Activated T-cell treated with anti-CD3 and anti-CD28 coated beads, Interleukin-2, amount 50 U/mL, for 24 hours (primary cell): ENCODE data around the gene MRFAP1L1.
"Not testable (repeated sequence)": the region's sequence is repeated elsewhere in the genome, so short reads cannot be mapped to it uniquely, and the experiment has no call there.

ENCODE experiments used
- DNase-seq: peaks from one replicate; pipeline ENCODE4 v3.0.0-alpha.2; 2020
- H3K27ac Mint-ChIP-seq: 2 replicates; pipeline ENCODE4 v1.8.0; 2020; ENCODE audit warnings: mild to moderate bottlenecking, mixed read lengths
- H3K27me3 Mint-ChIP-seq: 2 replicates; pipeline ENCODE4 v1.8.0; 2020; ENCODE audit warnings: mixed read lengths
- H3K36me3 Mint-ChIP-seq: 2 replicates; pipeline ENCODE4 v1.8.0; 2020; ENCODE audit warnings: low read depth, mixed read lengths
- H3K4me1 Mint-ChIP-seq: 2 replicates; pipeline ENCODE4 v1.8.0; 2020; ENCODE audit warnings: low read depth, mixed read lengths
- H3K4me3 Mint-ChIP-seq: 2 replicates; pipeline ENCODE4 v1.8.0; 2020; ENCODE audit warnings: mild to moderate bottlenecking, moderate library complexity, mixed read lengths
- H3K9me3 Mint-ChIP-seq: 2 replicates; pipeline ENCODE4 v1.8.0; 2020; ENCODE audit warnings: mixed read lengths

The MRFAP1L1 gene

DNA sequence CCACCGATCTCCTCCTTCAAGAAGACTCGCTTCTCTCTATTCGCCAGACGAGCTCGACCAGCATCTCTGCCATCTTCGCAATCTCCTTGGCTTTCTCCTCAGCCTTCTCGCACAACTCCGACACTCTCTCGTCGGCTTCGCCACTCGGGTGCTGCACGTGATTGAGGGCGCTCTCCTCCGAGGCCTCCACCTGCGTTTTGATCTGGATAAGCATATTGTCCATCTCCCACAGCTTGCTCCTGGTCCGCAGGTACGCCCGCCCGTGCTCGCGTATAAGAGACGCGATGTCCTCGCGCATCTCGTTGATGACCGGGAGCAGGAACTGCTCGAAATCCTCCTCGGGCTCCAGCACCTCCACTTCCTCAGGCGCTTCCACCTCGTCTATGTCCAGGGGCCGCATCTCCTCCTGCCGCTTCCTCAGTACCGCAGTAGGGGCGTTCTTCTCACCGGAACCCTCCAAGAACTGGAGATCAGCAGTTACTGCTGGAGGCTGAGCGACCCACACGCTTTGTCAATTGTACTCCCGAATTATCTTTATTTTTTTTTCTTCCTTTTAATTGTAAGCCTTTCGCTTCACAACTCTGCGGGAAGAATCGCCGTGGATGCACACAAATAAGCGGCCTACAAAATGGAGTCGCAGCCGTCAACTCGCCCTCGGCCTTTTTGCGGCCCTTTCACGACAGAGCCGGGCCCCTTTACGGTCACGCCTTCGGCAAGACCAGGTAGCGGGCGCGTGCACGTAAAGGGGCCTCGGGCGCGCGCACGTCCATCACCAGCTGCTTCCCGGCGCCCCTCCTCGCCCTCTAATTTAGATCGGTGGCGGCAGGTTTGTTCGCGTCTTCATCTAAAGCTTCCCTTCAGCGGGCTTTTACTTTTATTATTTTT lies at the start of gene MRFAP1L1:
Gene MRFAP1L1 (minus strand): TSS at position 636 of the 885 bp plus-strand sequence. CDS start 236 bp downstream, at position 400.
- Mint-ChIP-seq H3K27me3 (no peaks in the 10 kb centered on the region), H3K27ac (peak within 1 kb of the TSS; percentile 98), H3K9me3 (no peaks in the 10 kb centered on the region), H3K4me3 (peak within 1 kb of the TSS; percentile 98), H3K36me3 (peaks cover 52% of the 10 kb centered on the region), H3K4me1 (peaks cover 53% of the 10 kb centered on the region)
- DNase-seq, result peak; percentile 96

GRCh38 chr4:6758728-6759127 lies 49.1 kb upstream of the MRFAP1L1 start:
- Mint-ChIP-seq H3K9me3 (no peaks in the 10 kb centered on the region), H3K36me3 (no peaks in the 10 kb centered on the region), H3K27ac (no peak overlapping the region), H3K27me3 (no peaks in the 10 kb centered on the region), H3K4me1 (peaks cover 2% of the 10 kb centered on the region), H3K4me3 (no peak overlapping the region)
- no peak for DNase-seq

DNA sequence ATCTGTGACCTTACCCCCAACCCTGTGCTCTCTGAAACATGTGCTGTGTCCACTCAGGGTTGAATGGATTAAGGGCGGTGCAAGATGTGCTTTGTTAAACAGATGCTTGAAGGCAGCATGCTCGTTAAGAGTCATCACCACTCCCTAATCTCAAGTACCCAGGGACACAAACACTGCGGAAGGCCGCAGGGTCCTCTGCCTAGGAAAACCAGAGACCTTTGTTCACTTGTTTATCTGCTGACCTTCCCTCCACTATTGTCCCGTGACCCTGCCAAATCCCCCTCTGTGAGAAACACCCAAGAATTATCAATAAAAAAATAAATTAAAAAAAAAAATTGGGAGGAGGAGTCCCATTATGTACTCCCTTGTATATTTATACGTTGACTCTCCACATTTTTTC lies 46.7 kb upstream of the MRFAP1L1 start:
- not testable (repeated sequence) for H3K27me3 Mint-ChIP-seq, H3K4me3 Mint-ChIP-seq

DNA sequence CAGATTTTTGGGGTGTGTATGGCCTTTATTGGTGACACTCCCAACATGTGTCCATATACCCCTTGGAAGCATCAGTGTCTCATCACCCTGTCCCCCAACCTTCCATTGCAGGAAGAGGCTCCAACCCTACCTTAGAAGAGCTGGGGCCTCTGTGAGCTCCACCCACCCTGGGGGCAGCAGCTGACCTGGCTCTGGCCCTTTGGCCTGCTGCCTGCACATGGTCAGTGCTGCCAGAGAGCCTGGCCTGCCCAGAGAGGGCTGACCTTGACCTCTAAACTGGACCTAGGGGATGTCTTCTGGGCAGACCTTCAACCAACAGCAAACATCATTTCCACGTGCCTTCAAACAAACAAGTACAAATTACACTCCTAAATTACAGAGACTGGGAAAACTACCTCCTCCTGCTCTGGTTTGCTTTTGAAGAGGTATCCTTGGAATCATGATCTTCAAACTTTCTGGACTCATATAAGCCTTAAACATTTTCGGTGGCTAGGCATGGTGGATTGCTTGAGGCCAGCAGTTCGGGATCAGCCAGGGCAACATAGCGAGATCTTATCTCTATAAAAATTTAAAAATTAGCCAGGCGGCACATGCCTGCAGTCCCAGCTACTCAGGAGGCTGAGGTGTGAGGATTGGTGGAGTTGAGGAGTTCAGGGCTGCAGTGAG lies 45.6 kb upstream of the MRFAP1L1 start:
- Mint-ChIP-seq H3K9me3 (no peaks in the 10 kb centered on the region), H3K4me1 (peaks cover 11% of the 10 kb centered on the region), H3K4me3 (no peak overlapping the region), H3K36me3 (no peaks in the 10 kb centered on the region), H3K27me3 (no peaks in the 10 kb centered on the region), H3K27ac (no peak overlapping the region)
- DNase-seq, result no peak

More for the DNA sequence above, 46.7 kb upstream of the MRFAP1L1 start:
- H3K4me1 Mint-ChIP-seq, H3K9me3 Mint-ChIP-seq, H3K27ac Mint-ChIP-seq, H3K36me3 Mint-ChIP-seq, DNase-seq: not testable (repeated sequence)

DNA sequence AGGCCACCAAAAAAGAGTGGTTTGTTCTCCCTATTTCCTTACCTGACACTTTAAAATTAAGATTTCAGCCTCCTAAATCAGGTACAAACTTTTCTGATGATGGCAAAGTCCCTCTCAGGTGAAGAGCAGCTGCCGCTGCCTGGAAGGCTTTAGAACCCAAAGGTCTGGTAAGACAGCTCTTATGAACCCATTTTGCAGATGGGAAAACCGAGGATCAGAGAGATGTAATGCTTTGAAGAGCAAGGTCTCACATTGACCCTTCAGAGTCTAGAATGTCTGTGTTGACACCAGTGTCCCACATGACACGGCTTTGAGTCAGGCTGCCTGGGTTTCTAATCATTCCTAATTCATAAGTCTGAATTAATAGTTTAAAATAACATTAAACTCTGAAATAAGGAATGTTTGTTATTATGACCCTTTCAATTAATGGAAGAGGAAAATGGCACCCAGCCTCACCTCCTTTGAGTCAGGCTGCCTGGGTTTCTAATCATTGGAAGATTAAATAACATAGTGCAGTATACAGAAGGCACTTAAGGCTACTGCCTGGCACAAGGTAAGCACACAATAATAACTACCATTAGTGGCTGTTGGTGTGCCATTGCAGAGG lies 44.9 kb upstream of the MRFAP1L1 start:
- H3K4me1 Mint-ChIP-seq, result peaks cover 11% of the 10 kb centered on the region
- H3K27ac Mint-ChIP-seq, result no peak overlapping the region
- DNase-seq, result no peak
- H3K4me3 Mint-ChIP-seq, result no peak overlapping the region
- no peaks in the 10 kb centered on the region for H3K27me3 Mint-ChIP-seq
- H3K9me3 Mint-ChIP-seq, result no peaks in the 10 kb centered on the region
- no peaks in the 10 kb centered on the region for H3K36me3 Mint-ChIP-seq

DNA sequence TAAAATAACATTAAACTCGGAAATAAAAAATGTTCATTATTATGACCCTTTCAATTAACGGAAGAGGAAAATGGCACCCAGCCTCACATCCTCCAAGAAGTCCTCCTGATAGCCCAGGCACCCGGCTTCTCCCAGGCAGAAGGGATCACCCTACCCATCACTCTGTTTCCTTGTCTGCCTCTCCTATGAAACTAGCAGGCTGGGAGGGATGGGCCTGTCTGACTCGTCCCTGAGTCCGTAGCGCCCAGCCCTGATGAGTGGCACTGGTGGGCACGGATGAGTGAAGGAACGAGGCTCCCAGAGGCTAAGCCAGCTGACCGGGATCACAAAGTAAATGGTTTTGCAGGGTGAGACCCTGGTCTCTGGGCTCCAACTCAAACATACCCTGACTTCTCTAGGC lies 44.2 kb upstream of the MRFAP1L1 start:
- no peak for DNase-seq
- no peaks in the 10 kb centered on the region for H3K36me3 Mint-ChIP-seq
- H3K4me3 Mint-ChIP-seq, result no peak overlapping the region
- H3K9me3 Mint-ChIP-seq, result no peaks in the 10 kb centered on the region
- no peak overlapping the region for H3K27ac Mint-ChIP-seq
- H3K27me3 Mint-ChIP-seq, result no peaks in the 10 kb centered on the region
- peaks cover 11% of the 10 kb centered on the region for H3K4me1 Mint-ChIP-seq

DNA sequence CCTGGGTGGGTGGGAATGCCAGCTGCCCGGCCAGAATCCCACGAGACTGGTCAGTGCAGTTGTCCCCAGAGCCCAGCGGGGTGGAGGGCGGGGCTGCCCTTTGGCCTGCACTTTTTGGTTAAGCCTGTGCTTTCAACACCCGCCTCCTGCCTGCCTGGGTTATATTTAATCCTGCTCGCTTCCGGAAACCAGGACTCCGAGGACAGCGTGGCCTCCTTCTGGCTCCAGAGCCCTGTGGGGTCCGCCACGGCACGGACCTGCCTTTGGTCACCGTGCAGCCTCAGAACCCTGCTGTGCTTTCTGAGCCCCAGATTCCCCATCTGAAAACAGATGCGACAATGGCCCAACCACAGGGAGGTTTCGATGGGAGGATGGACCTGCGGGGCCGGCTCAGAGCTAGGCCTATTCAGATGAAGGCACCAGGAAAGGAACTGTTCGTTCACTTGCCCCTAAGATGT lies 43.5 kb upstream of the MRFAP1L1 start:
- Mint-ChIP-seq H3K4me3 (no peak overlapping the region), H3K4me1 (peaks cover 11% of the 10 kb centered on the region), H3K36me3 (no peaks in the 10 kb centered on the region), H3K9me3 (no peaks in the 10 kb centered on the region), H3K27ac (no peak overlapping the region), H3K27me3 (no peaks in the 10 kb centered on the region)
- DNase-seq, result no peak

- H3K9me3 Mint-ChIP-seq, result no peaks in the 10 kb centered on the region
- no peak for DNase-seq
- no peak overlapping the region for H3K27ac Mint-ChIP-seq
- H3K36me3 Mint-ChIP-seq, result no peaks in the 10 kb centered on the region
- no peaks in the 10 kb centered on the region for H3K27me3 Mint-ChIP-seq
- peaks cover 11% of the 10 kb centered on the region for H3K4me1 Mint-ChIP-seq
- H3K4me3 Mint-ChIP-seq, result no peak overlapping the region
Observed at GRCh38 chr4:6752486-6752829, 42.8 kb upstream of the MRFAP1L1 start.

DNA sequence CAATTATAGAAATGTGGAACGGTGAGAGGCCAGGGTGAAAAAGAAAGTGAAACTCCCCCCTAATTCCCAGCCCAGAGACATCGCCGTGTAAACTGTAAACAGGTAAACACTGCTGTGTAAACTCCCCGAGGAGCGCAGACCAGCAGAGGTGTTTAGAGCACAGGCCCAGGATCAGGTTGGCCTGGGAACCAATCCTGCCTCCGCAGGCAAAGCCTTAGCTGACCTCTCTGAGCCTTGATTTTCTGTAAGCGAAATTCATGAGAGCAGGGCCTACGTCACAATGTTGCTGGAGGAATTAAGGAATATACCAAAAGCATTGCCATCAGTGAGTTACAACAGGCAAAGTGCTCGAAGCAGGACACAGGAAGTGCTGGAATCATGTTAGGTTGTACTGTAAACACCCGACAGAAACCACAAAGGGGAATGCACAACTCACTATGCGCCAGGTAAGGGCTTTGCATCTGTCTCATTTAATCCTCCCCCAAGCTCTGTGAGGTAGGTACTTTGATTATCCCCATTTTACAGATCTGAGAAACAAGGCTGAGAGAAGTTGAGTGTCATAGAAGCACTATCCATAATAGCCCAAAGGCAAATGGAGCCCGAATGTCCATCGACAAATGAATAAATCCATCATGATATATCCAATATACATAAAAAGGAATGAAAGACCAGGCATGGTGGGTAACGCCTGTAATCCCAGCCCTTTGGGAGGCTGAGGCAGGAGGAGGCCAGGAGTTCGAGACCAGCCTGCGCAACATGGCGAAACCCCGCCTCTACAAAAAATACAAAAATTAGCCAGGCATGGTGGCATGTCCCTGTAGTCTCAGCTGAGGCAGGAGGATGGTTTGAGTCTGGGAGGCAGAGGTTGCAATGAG lies 42.2 kb upstream of the MRFAP1L1 start:
- no peaks in the 10 kb centered on the region for H3K9me3 Mint-ChIP-seq
- H3K4me1 Mint-ChIP-seq, result peaks cover 11% of the 10 kb centered on the region
- H3K36me3 Mint-ChIP-seq, result no peaks in the 10 kb centered on the region
- no peak for DNase-seq
- peak overlapping the region; percentile 45 for H3K4me3 Mint-ChIP-seq
- H3K27ac Mint-ChIP-seq, result peak overlapping the region; percentile 58
- H3K27me3 Mint-ChIP-seq, result no peaks in the 10 kb centered on the region

DNA sequence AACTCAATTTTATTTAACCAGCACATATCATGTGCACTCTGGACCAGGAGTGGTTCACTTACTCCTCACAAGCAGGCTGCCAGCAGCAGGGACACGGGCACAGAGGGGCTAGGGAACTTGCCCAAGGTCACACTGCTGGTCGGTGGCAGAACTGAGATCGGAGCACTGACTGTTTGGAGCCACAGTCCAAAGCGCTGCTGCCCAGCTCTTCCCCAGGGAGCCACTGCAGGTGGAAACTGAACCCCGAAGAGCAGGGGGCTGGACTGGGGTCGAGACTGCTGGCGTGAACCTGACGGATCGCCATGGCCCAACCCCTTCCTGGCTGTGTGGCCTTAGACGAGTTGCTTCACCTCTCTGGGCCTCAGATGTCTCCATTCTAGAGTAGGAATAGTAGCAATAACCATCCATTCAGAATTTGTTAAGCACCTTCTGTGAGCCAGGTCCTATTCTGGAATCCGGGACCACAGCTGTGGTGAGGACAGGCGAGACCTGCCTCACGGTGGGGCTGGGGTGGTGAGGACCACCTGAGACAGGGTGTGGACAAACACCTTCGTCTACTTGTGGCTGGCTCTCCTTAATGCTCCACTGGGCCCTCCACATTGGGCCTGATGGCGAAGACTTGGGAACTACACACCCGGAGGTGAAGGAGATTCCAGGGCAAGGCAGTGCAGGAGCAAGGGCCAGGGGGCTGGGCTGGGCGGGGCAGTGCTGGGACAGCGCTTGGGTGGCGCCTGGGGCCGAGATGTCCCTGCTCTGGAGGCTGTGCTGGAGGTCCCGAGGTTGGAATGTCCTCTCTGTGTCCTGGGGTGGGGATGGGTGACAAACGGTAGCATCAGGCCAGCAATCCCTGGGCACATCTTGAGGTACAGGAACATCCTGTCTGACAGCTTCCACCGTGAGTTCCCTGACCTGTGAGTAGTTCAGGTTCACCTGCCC lies 40.9 kb upstream of the MRFAP1L1 start:
- H3K4me3 Mint-ChIP-seq, result no peak overlapping the region
- H3K27me3 Mint-ChIP-seq, result no peaks in the 10 kb centered on the region
- peak overlapping the region; percentile 29 for H3K27ac Mint-ChIP-seq
- no peaks in the 10 kb centered on the region for H3K36me3 Mint-ChIP-seq
- H3K4me1 Mint-ChIP-seq, result peaks cover 11% of the 10 kb centered on the region
- H3K9me3 Mint-ChIP-seq, result no peaks in the 10 kb centered on the region
- no peak for DNase-seq

GRCh38 chr4:6749340-6750171 lies 39.9 kb upstream of the MRFAP1L1 start:
- Mint-ChIP-seq H3K27me3 (no peaks in the 10 kb centered on the region), H3K36me3 (no peaks in the 10 kb centered on the region), H3K9me3 (no peaks in the 10 kb centered on the region), H3K27ac (no peak overlapping the region), H3K4me3 (no peak overlapping the region), H3K4me1 (peaks cover 11% of the 10 kb centered on the region)
- no peak for DNase-seq

DNA sequence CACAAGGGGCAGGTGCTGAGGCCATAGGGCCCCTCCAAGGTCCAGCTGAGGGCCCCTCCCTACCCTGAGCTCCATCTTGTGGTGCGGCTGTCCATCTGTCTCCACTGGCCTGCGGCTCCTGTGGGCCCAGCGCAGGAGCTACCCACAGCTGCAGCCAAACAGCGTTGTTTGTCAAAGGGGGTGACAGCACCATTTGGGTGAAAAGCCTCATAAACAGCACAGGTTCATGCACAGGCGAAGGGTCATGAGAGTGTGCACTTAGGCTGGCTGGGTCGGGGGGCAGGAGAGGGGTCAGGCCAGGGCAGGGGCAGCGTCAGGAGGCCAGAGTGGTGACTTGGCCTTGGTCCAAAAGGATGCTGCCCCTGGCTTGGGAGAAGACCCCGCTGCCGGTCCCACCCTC lies 38.6 kb upstream of the MRFAP1L1 start:
- Mint-ChIP-seq H3K9me3 (no peaks in the 10 kb centered on the region), H3K27me3 (no peaks in the 10 kb centered on the region), H3K4me1 (peaks cover 11% of the 10 kb centered on the region), H3K36me3 (no peaks in the 10 kb centered on the region), H3K4me3 (no peak overlapping the region), H3K27ac (no peak overlapping the region)
- no peak for DNase-seq
